ENCODE data around the gene GFM2.

The GFM2 gene

GRCh38 chr5:74693191-74693590, 73.7 kb downstream of the GFM2 start:
- Histone ChIP-seq H3K23ac (ENCODE audit: low read depth, low read length, poor library complexity) (no peak overlapping the region), H2BK12ac (ENCODE audit: low read length) (no peak overlapping the region), H2BK5ac (ENCODE audit: low read length) (no peak overlapping the region), H4K91ac (ENCODE audit: low read depth, low read length, poor library complexity) (no peak overlapping the region), H3K4me3 (ENCODE audit: low read length in 2 of 2) (no peak overlapping the region), H4K8ac (ENCODE audit: low read depth, low read length) (no peak overlapping the region), H3K9ac (ENCODE audit: low read depth, low read length, poor library complexity) (no peak overlapping the region), H3K9me3 (replicated peaks in 1 of 2; ENCODE audit: control insufficient read depth in 2 of 2, insufficient read depth in 1 of 2, low read depth in 1 of 2, low read length in 2 of 2) (no peaks in the 10 kb centered on the region), H2AFZ (ENCODE audit: low read length) (no peak overlapping the region), H2BK120ac (ENCODE audit: low read depth, low read length) (no peak overlapping the region), H3K36me3 (replicated peaks in 1 of 2; ENCODE audit: control insufficient read depth in 2 of 2, insufficient read depth in 2 of 2, low read length in 2 of 2) (peaks cover 8 to 60% of the 10 kb centered on the region in 2 donors), H3K79me1 (ENCODE audit: low read depth, low read length) (no peaks in the 10 kb centered on the region), H3K4ac (ENCODE audit: low read length) (no peak overlapping the region), H3K14ac (ENCODE audit: low read length) (no peak overlapping the region), H2BK15ac (ENCODE audit: low read length) (no peak overlapping the region), H3K27me3 (ENCODE audit: control insufficient read depth in 3 of 3, insufficient read depth in 3 of 3, low read depth in 1 of 3, low read length in 3 of 3) (no peaks in the 10 kb centered on the region), H3K4me2 (ENCODE audit: insufficient read depth, low read length, poor library complexity, severe bottlenecking) (no peak overlapping the region), H3K4me1 (ENCODE audit: control insufficient read depth in 2 of 2, insufficient read depth in 1 of 2, low read depth in 1 of 2, low read length in 2 of 2) (no peaks in the 10 kb centered on the region), H3K18ac (ENCODE audit: low read length) (no peak overlapping the region), H3K27ac (replicated peaks; ENCODE audit: low read length) (no peak overlapping the region), H2AK5ac (ENCODE audit: low read depth, low read length) (no peak overlapping the region)
- no peak for DNase-seq (ENCODE audit: low spot score)
- WGBS, 2 donors (ENCODE audit: extremely low coverage in 2 of 2, insufficient read length in 2 of 2, insufficient replicate concordance in 1 of 2): no CpG with 5 or more reads among the region's 4 CpGs

- no CpG with 5 or more reads among the region's 5 CpGs for WGBS, 2 donors (ENCODE audit: extremely low coverage in 2 of 2, insufficient read length in 2 of 2, insufficient replicate concordance in 1 of 2)
- Histone ChIP-seq H3K4me2 (ENCODE audit: insufficient read depth, low read length, poor library complexity, severe bottlenecking) (no peak overlapping the region), H4K91ac (ENCODE audit: low read depth, low read length, poor library complexity) (no peak overlapping the region), H3K18ac (ENCODE audit: low read length) (no peak overlapping the region), H4K8ac (ENCODE audit: low read depth, low read length) (no peak overlapping the region), H3K9me3 (replicated peaks in 1 of 2; ENCODE audit: control insufficient read depth in 2 of 2, insufficient read depth in 1 of 2, low read depth in 1 of 2, low read length in 2 of 2) (no peaks in the 10 kb centered on the region), H2AK5ac (ENCODE audit: low read depth, low read length) (no peak overlapping the region), H3K4me1 (ENCODE audit: control insufficient read depth in 2 of 2, insufficient read depth in 1 of 2, low read depth in 1 of 2, low read length in 2 of 2) (peaks cover 3 to 4% of the 10 kb centered on the region in 2 donors), H3K9ac (ENCODE audit: low read depth, low read length, poor library complexity) (no peak overlapping the region), H3K23ac (ENCODE audit: low read depth, low read length, poor library complexity) (no peak overlapping the region), H2BK120ac (ENCODE audit: low read depth, low read length) (no peak overlapping the region), H3K36me3 (replicated peaks in 1 of 2; ENCODE audit: control insufficient read depth in 2 of 2, insufficient read depth in 2 of 2, low read length in 2 of 2) (peaks cover 3 to 21% of the 10 kb centered on the region in 2 donors), H3K79me1 (ENCODE audit: low read depth, low read length) (no peaks in the 10 kb centered on the region), H2AFZ (ENCODE audit: low read length) (no peak overlapping the region), H2BK5ac (ENCODE audit: low read length) (no peak overlapping the region), H3K4me3 (ENCODE audit: low read length in 2 of 2) (no peak overlapping the region), H2BK15ac (ENCODE audit: low read length) (no peak overlapping the region), H3K27ac (replicated peaks; ENCODE audit: low read length) (no peak overlapping the region), H2BK12ac (ENCODE audit: low read length) (no peak overlapping the region), H3K4ac (ENCODE audit: low read length) (no peak overlapping the region), H3K14ac (ENCODE audit: low read length) (no peak overlapping the region), H3K27me3 (ENCODE audit: control insufficient read depth in 3 of 3, insufficient read depth in 3 of 3, low read depth in 1 of 3, low read length in 3 of 3) (no peaks in the 10 kb centered on the region)
- DNase-seq (ENCODE audit: low spot score): no peak
Observed at GRCh38 chr5:74686962-74687751, 79.8 kb downstream of the GFM2 start.

- no peak for DNase-seq (ENCODE audit: low spot score)
- no peak overlapping the region for H4K8ac ChIP-seq (ENCODE audit: low read depth, low read length)
- no CpG with 5 or more reads among the region's 10 CpGs for WGBS, 2 donors (ENCODE audit: extremely low coverage in 2 of 2, insufficient read length in 2 of 2, insufficient replicate concordance in 1 of 2)
- no peak overlapping the region for H3K23ac ChIP-seq (ENCODE audit: low read depth, low read length, poor library complexity)
- no peak overlapping the region for H4K91ac ChIP-seq (ENCODE audit: low read depth, low read length, poor library complexity)
- no peak overlapping the region for H2BK15ac ChIP-seq (ENCODE audit: low read length)
- no peak overlapping the region for H2BK120ac ChIP-seq (ENCODE audit: low read depth, low read length)
- peak overlapping the region; percentile 86 to 97 for H3K4me3 ChIP-seq (ENCODE audit: low read length in 2 of 2)
- H3K4me2 ChIP-seq (ENCODE audit: insufficient read depth, low read length, poor library complexity, severe bottlenecking): peak overlapping the region; percentile 83
- H3K9me3 ChIP-seq (replicated peaks in 1 of 2; ENCODE audit: control insufficient read depth in 2 of 2, insufficient read depth in 1 of 2, low read depth in 1 of 2, low read length in 2 of 2): no peaks in the 10 kb centered on the region
- no peak overlapping the region for H3K18ac ChIP-seq (ENCODE audit: low read length)
- peaks cover 3 to 12% of the 10 kb centered on the region in 2 donors for H3K36me3 ChIP-seq (replicated peaks in 1 of 2; ENCODE audit: control insufficient read depth in 2 of 2, insufficient read depth in 2 of 2, low read length in 2 of 2)
- H3K27me3 ChIP-seq (ENCODE audit: control insufficient read depth in 3 of 3, insufficient read depth in 3 of 3, low read depth in 1 of 3, low read length in 3 of 3): no peaks in the 10 kb centered on the region
- no peak overlapping the region for H3K27ac ChIP-seq (replicated peaks; ENCODE audit: low read length)
- H2AK5ac ChIP-seq (ENCODE audit: low read depth, low read length): no peak overlapping the region
- H3K9ac ChIP-seq (ENCODE audit: low read depth, low read length, poor library complexity): no peak overlapping the region
- no peak overlapping the region for H3K14ac ChIP-seq (ENCODE audit: low read length)
- H3K4ac ChIP-seq (ENCODE audit: low read length): no peak overlapping the region
- no peaks in the 10 kb centered on the region for H3K79me1 ChIP-seq (ENCODE audit: low read depth, low read length)
- H2BK5ac ChIP-seq (ENCODE audit: low read length): no peak overlapping the region
- peak overlapping the region; percentile 100 for H2AFZ ChIP-seq (ENCODE audit: low read length)
- peaks cover 3 to 4% of the 10 kb centered on the region in 2 donors for H3K4me1 ChIP-seq (ENCODE audit: control insufficient read depth in 2 of 2, insufficient read depth in 1 of 2, low read depth in 1 of 2, low read length in 2 of 2)
- H2BK12ac ChIP-seq (ENCODE audit: low read length): no peak overlapping the region
Observed at GRCh38 chr5:74685979-74686631, 80.8 kb downstream of the GFM2 start.
